ENCODE data around the gene SS18L1. TPM values are rescaled to one million over a fixed set of nuclear protein-coding genes. Genes with fewer than 3 reads are reported as not detected.

The SS18L1 gene
- total RNA-seq, 4 donors from 2014 or later = 6.8 to 12.3 (median 11.1) TPM

GRCh38 chr20:62209850-62210495 is 66.4 kb downstream of the SS18L1 start:
- 52 to 56% methylated on average over 4 to 5 of the region's 17 CpGs for WGBS, 2 donors (ENCODE audit: low coverage in 1 of 2)
- no peak overlapping the region for H3K27ac ChIP-seq
- no peak overlapping the region for H3K4me3 ChIP-seq
- H3K27me3 ChIP-seq = peaks cover 58% of the 10 kb centered on the region
- TF ChIP-seq EP300 (IDR thresholded peaks at IDR 0.05) (no peak), CTCF (IDR thresholded peaks at IDR 0.05) (no peak), POLR2A (IDR thresholded peaks at IDR 0.05) (no peak), POLR2AphosphoS5 (IDR thresholded peaks at IDR 0.05) (no peak)
- no peaks in the 10 kb centered on the region for H3K4me1 ChIP-seq
- no peaks in the 10 kb centered on the region for H3K9me3 ChIP-seq
- ATAC-seq = no peak
- no peaks in the 10 kb centered on the region for H3K36me3 ChIP-seq

- WGBS, 2 donors (ENCODE audit: low coverage in 1 of 2) = no CpG with 5 or more reads among the region's 21 CpGs
Measured at GRCh38 chr20:62210496-62210855, 66.9 kb downstream of the SS18L1 start.

GRCh38 chr20:62211216-62211615 is 67.6 kb downstream of the SS18L1 start:
- Histone ChIP-seq H3K27ac (no peak overlapping the region), H3K4me3 (no peak overlapping the region), H3K27me3 (peaks cover 71% of the 10 kb centered on the region), H3K36me3 (no peaks in the 10 kb centered on the region), H3K9me3 (no peaks in the 10 kb centered on the region), H3K4me1 (no peaks in the 10 kb centered on the region)
- TF ChIP-seq POLR2A (IDR thresholded peaks at IDR 0.05) (no peak), CTCF (IDR thresholded peaks at IDR 0.05) (no peak), EP300 (IDR thresholded peaks at IDR 0.05) (no peak), POLR2AphosphoS5 (IDR thresholded peaks at IDR 0.05) (no peak)
- ATAC-seq = no peak
- 76% methylated on average over 2 of the region's 8 CpGs; no CpG with 5 or more reads in 1 of the 2 donors for whole genome bisulfite sequencing, 2 donors (ENCODE audit: low coverage in 1 of 2)

More at GRCh38 chr20:62210496-62210855, 66.9 kb downstream of the SS18L1 start:
- ATAC-seq = no peak
- Histone ChIP-seq H3K9me3 (no peaks in the 10 kb centered on the region), H3K27me3 (peaks cover 63% of the 10 kb centered on the region), H3K27ac (no peak overlapping the region), H3K4me1 (no peaks in the 10 kb centered on the region), H3K36me3 (no peaks in the 10 kb centered on the region), H3K4me3 (no peak overlapping the region)
- TF ChIP-seq EP300 (IDR thresholded peaks at IDR 0.05) = no peak
- no peak for TF ChIP-seq POLR2A (IDR thresholded peaks at IDR 0.05)
- no peak for TF ChIP-seq POLR2AphosphoS5 (IDR thresholded peaks at IDR 0.05)

GRCh38 chr20:62211769-62212288 is 68.3 kb downstream of the SS18L1 start:
- no peaks in the 10 kb centered on the region for H3K36me3 ChIP-seq
- no peak overlapping the region for H3K27ac ChIP-seq
- ATAC-seq = no peak
- TF ChIP-seq POLR2AphosphoS5 (IDR thresholded peaks at IDR 0.05) (no peak), CTCF (IDR thresholded peaks at IDR 0.05) (no peak), POLR2A (IDR thresholded peaks at IDR 0.05) (no peak), EP300 (IDR thresholded peaks at IDR 0.05) (no peak)
- H3K27me3 ChIP-seq = peaks cover 77% of the 10 kb centered on the region
- no peaks in the 10 kb centered on the region for H3K4me1 ChIP-seq
- no peak overlapping the region for H3K4me3 ChIP-seq
- no peaks in the 10 kb centered on the region for H3K9me3 ChIP-seq
- no CpG with 5 or more reads among the region's 9 CpGs for WGBS, 2 donors (ENCODE audit: low coverage in 1 of 2)

- no peaks in the 10 kb centered on the region for H3K36me3 ChIP-seq
- H3K27me3 ChIP-seq = peaks cover 81% of the 10 kb centered on the region
- ATAC-seq = no peak
- no peak overlapping the region for H3K27ac ChIP-seq
- no peak overlapping the region for H3K4me3 ChIP-seq
- no peaks in the 10 kb centered on the region for H3K4me1 ChIP-seq
- WGBS, 2 donors (ENCODE audit: low coverage in 1 of 2) = no CpG with 5 or more reads among the region's 10 CpGs
- H3K9me3 ChIP-seq = no peaks in the 10 kb centered on the region
- no peak for TF ChIP-seq CTCF (IDR thresholded peaks at IDR 0.05)
- no peak for TF ChIP-seq POLR2A (IDR thresholded peaks at IDR 0.05)
- TF ChIP-seq EP300 (IDR thresholded peaks at IDR 0.05) = no peak
- TF ChIP-seq POLR2AphosphoS5 (IDR thresholded peaks at IDR 0.05) = no peak
Measured at GRCh38 chr20:62212299-62212698, 68.7 kb downstream of the SS18L1 start.
